WTC11 (cell line): ENCODE data around the gene PSMC1. TPM values are rescaled to one million over a fixed set of nuclear protein-coding genes. Genes with fewer than 3 reads are reported as not detected.

ENCODE experiments used
- ATAC-seq: fragments of 200-7000 bp; cut with Tn5 transposase; 2 replicates; pipeline ENCODE4 v1.10.0; 2021; ENCODE audit warnings: mild to moderate bottlenecking, moderate library complexity
- CTCF ChIA-PET: fragments of 300-600 bp; sonication (Branson Sonifier 250); formaldehyde crosslinking; loops from one replicate; lab custom pipeline; 2021; ENCODE audit warnings: antibody characterized with exemption; lab: Charles Lee
- POLR2A ChIA-PET: fragments of 350-600 bp; sonication (Branson Sonifier 250); formaldehyde crosslinking; loops from one replicate; lab custom pipeline; 2021; ENCODE audit warnings: antibody characterized with exemption; lab: Charles Lee
- DNase-seq: peaks from one replicate; pipeline ENCODE4 v3.0.0; 2021; ENCODE audit warnings: low spot score
- H3K27ac Mint-ChIP-seq: 2 replicates; pipeline ENCODE4 v1.8.0; 2021; ENCODE audit warnings: mixed read lengths
- H3K27me3 Mint-ChIP-seq: 2 replicates; pipeline ENCODE4 v1.8.0; 2021; ENCODE audit warnings: low read depth, mild to moderate bottlenecking, moderate library complexity, mixed read lengths
- H3K36me3 Mint-ChIP-seq: 2 replicates; pipeline ENCODE4 v1.8.0; 2021; ENCODE audit warnings: mixed read lengths
- H3K4me1 Mint-ChIP-seq: 2 replicates; pipeline ENCODE4 v1.8.0; 2022; ENCODE audit warnings: mixed read lengths
- H3K4me3 Mint-ChIP-seq: 2 replicates; pipeline ENCODE4 v1.8.0; 2021; ENCODE audit warnings: mild to moderate bottlenecking, moderate library complexity, mixed read lengths
- H3K9me3 Mint-ChIP-seq: 2 replicates; pipeline ENCODE4 v1.8.0; 2021; ENCODE audit warnings: mixed read lengths
- ATF1 ChIP-seq: sonication (generic); formaldehyde crosslinking; IDR thresholded peaks from 2 replicates; pipeline ENCODE4 v1.8.1; 2023; ENCODE audit warnings: mild to moderate bottlenecking, moderate library complexity, missing genetic modification reagents
- ESRRA ChIP-seq: sonication (generic); formaldehyde crosslinking; IDR thresholded peaks from 2 replicates; pipeline ENCODE4 v1.8.1; 2022; ENCODE audit warnings: mild to moderate bottlenecking, missing genetic modification reagents, borderline replicate concordance
- ETV6 ChIP-seq: sonication (generic); formaldehyde crosslinking; IDR thresholded peaks from 2 replicates; pipeline ENCODE4 v1.8.1; 2022; ENCODE audit warnings: mild to moderate bottlenecking, missing genetic modification reagents
- GABPB1 ChIP-seq: sonication (generic); formaldehyde crosslinking; IDR thresholded peaks from 2 replicates; pipeline ENCODE4 v1.8.1; 2023; ENCODE audit warnings: mild to moderate bottlenecking, missing genetic modification reagents
- IRF2 ChIP-seq: sonication (generic); formaldehyde crosslinking; IDR thresholded peaks from 2 replicates; pipeline ENCODE4 v1.8.0; 2022; ENCODE audit warnings: low read depth, missing genetic modification reagents, borderline replicate concordance
- ZNF423 ChIP-seq: fragments of 250-450 bp; sonication (Bioruptor Pico); IDR thresholded peaks from 2 replicates; pipeline ENCODE4 v2.1.2; 2022; ENCODE audit warnings: mild to moderate bottlenecking, moderate library complexity
- total RNA-seq: library from RNA; stranded (reverse); gene quantifications from 3 replicates; pipeline ENCODE4 v1.2.3, GENCODE V29; 2021
- TF ChIP-seq, protein P1 (sequence below): sonication (generic); formaldehyde crosslinking; IDR thresholded peaks from 2 replicates; pipeline ENCODE4 v1.8.1; 2023; ENCODE audit warnings: mild to moderate bottlenecking, missing genetic modification reagents, borderline replicate concordance
- TF ChIP-seq, protein P2 (sequence below): sonication (generic); formaldehyde crosslinking; IDR thresholded peaks from 2 replicates; pipeline ENCODE4 v1.8.1; 2022; ENCODE audit warnings: mild to moderate bottlenecking, missing genetic modification reagents, moderate library complexity, borderline replicate concordance
- TF ChIP-seq, protein P3 (sequence below): sonication (generic); formaldehyde crosslinking; IDR thresholded peaks from 2 replicates; pipeline ENCODE4 v1.8.0; 2023; ENCODE audit warnings: missing genetic modification reagents, mild to moderate bottlenecking, borderline replicate concordance
- TF ChIP-seq, protein P4 (sequence below): sonication (generic); formaldehyde crosslinking; IDR thresholded peaks from 2 replicates; pipeline ENCODE4 v1.8.1; 2023; ENCODE audit warnings: mild to moderate bottlenecking, missing genetic modification reagents, moderate library complexity
- TF ChIP-seq, protein P5 (sequence below): sonication (generic); formaldehyde crosslinking; IDR thresholded peaks from 2 replicates; pipeline ENCODE4 v1.8.0; 2022; ENCODE audit warnings: missing genetic modification reagents

The PSMC1 gene
- total RNA-seq, 1 experiment from 2014 or later, result 88.9 TPM

DNA sequence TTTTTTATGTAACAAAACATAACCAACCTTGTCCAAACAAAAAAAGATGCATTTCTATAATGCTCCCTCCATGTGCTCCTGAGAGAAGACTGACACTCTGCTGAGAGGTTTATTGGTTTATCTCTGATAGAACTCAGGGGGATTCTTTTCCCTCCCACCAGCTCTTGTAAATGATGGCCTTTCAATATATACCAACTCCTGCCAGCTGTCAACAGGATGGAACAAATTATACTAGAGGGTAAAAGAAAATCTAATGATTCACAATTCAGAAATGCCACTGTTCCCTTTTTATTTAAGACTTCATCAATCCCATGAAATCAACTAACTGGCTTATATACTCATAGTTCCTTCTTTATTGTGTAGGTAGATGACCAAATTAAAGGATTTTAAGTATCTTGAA is 25.4 kb downstream of the PSMC1 start:
- Mint-ChIP-seq H3K27me3 (no peaks in the 10 kb centered on the region), H3K9me3 (no peaks in the 10 kb centered on the region), H3K4me3 (no peak overlapping the region), H3K27ac (0 out of 2 replicates have a peak overlapping the region, but pooled peaks have one; percentile 23), H3K4me1 (no peaks in the 10 kb centered on the region), H3K36me3 (peaks cover 7% of the 10 kb centered on the region)
- DNase-seq (no peak), ATAC-seq (no peak)
- ChIA-PET CTCF (interaction anchor here (1.2 kb wide), 1 partner anchor 9 kb away, joined by 3 read pairs; no protein-coding TSS in a partner anchor), POLR2A (no interaction called here)
- TF ChIP-seq, protein P1, sequence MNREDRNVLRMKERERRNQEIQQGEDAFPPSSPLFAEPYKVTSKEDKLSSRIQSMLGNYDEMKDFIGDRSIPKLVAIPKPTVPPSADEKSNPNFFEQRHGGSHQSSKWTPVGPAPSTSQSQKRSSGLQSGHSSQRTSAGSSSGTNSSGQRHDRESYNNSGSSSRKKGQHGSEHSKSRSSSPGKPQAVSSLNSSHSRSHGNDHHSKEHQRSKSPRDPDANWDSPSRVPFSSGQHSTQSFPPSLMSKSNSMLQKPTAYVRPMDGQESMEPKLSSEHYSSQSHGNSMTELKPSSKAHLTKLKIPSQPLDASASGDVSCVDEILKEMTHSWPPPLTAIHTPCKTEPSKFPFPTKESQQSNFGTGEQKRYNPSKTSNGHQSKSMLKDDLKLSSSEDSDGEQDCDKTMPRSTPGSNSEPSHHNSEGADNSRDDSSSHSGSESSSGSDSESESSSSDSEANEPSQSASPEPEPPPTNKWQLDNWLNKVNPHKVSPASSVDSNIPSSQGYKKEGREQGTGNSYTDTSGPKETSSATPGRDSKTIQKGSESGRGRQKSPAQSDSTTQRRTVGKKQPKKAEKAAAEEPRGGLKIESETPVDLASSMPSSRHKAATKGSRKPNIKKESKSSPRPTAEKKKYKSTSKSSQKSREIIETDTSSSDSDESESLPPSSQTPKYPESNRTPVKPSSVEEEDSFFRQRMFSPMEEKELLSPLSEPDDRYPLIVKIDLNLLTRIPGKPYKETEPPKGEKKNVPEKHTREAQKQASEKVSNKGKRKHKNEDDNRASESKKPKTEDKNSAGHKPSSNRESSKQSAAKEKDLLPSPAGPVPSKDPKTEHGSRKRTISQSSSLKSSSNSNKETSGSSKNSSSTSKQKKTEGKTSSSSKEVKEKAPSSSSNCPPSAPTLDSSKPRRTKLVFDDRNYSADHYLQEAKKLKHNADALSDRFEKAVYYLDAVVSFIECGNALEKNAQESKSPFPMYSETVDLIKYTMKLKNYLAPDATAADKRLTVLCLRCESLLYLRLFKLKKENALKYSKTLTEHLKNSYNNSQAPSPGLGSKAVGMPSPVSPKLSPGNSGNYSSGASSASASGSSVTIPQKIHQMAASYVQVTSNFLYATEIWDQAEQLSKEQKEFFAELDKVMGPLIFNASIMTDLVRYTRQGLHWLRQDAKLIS (CRISPR knock-in tag), result no peak
- TF ChIP-seq ETV6 (CRISPR knock-in tag), result no peak
- TF ChIP-seq, protein P2, sequence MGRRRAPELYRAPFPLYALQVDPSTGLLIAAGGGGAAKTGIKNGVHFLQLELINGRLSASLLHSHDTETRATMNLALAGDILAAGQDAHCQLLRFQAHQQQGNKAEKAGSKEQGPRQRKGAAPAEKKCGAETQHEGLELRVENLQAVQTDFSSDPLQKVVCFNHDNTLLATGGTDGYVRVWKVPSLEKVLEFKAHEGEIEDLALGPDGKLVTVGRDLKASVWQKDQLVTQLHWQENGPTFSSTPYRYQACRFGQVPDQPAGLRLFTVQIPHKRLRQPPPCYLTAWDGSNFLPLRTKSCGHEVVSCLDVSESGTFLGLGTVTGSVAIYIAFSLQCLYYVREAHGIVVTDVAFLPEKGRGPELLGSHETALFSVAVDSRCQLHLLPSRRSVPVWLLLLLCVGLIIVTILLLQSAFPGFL, result no peak
- TF ChIP-seq, protein P3, sequence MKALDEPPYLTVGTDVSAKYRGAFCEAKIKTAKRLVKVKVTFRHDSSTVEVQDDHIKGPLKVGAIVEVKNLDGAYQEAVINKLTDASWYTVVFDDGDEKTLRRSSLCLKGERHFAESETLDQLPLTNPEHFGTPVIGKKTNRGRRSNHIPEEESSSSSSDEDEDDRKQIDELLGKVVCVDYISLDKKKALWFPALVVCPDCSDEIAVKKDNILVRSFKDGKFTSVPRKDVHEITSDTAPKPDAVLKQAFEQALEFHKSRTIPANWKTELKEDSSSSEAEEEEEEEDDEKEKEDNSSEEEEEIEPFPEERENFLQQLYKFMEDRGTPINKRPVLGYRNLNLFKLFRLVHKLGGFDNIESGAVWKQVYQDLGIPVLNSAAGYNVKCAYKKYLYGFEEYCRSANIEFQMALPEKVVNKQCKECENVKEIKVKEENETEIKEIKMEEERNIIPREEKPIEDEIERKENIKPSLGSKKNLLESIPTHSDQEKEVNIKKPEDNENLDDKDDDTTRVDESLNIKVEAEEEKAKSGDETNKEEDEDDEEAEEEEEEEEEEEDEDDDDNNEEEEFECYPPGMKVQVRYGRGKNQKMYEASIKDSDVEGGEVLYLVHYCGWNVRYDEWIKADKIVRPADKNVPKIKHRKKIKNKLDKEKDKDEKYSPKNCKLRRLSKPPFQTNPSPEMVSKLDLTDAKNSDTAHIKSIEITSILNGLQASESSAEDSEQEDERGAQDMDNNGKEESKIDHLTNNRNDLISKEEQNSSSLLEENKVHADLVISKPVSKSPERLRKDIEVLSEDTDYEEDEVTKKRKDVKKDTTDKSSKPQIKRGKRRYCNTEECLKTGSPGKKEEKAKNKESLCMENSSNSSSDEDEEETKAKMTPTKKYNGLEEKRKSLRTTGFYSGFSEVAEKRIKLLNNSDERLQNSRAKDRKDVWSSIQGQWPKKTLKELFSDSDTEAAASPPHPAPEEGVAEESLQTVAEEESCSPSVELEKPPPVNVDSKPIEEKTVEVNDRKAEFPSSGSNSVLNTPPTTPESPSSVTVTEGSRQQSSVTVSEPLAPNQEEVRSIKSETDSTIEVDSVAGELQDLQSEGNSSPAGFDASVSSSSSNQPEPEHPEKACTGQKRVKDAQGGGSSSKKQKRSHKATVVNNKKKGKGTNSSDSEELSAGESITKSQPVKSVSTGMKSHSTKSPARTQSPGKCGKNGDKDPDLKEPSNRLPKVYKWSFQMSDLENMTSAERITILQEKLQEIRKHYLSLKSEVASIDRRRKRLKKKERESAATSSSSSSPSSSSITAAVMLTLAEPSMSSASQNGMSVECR (CRISPR knock-in tag), result no peak
- no peak for TF ChIP-seq ZNF423 (CRISPR knock-in tag)
- TF ChIP-seq, protein P4, sequence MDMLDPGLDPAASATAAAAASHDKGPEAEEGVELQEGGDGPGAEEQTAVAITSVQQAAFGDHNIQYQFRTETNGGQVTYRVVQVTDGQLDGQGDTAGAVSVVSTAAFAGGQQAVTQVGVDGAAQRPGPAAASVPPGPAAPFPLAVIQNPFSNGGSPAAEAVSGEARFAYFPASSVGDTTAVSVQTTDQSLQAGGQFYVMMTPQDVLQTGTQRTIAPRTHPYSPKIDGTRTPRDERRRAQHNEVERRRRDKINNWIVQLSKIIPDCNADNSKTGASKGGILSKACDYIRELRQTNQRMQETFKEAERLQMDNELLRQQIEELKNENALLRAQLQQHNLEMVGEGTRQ (CRISPR knock-in tag), result no peak
- TF ChIP-seq GABPB1 (CRISPR knock-in tag), result no peak
- no peak for TF ChIP-seq ATF1 (CRISPR knock-in tag)
- no peak for TF ChIP-seq ESRRA (CRISPR knock-in tag)
- no peak for TF ChIP-seq IRF2 (CRISPR knock-in tag)
- TF ChIP-seq, protein P5, sequence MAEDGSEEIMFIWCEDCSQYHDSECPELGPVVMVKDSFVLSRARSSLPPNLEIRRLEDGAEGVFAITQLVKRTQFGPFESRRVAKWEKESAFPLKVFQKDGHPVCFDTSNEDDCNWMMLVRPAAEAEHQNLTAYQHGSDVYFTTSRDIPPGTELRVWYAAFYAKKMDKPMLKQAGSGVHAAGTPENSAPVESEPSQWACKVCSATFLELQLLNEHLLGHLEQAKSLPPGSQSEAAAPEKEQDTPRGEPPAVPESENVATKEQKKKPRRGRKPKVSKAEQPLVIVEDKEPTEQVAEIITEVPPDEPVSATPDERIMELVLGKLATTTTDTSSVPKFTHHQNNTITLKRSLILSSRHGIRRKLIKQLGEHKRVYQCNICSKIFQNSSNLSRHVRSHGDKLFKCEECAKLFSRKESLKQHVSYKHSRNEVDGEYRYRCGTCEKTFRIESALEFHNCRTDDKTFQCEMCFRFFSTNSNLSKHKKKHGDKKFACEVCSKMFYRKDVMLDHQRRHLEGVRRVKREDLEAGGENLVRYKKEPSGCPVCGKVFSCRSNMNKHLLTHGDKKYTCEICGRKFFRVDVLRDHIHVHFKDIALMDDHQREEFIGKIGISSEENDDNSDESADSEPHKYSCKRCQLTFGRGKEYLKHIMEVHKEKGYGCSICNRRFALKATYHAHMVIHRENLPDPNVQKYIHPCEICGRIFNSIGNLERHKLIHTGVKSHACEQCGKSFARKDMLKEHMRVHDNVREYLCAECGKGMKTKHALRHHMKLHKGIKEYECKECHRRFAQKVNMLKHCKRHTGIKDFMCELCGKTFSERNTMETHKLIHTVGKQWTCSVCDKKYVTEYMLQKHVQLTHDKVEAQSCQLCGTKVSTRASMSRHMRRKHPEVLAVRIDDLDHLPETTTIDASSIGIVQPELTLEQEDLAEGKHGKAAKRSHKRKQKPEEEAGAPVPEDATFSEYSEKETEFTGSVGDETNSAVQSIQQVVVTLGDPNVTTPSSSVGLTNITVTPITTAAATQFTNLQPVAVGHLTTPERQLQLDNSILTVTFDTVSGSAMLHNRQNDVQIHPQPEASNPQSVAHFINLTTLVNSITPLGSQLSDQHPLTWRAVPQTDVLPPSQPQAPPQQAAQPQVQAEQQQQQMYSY (CRISPR knock-in tag), result no peak
